ENCODE results near the gene HLA-DMB.
"Not testable (repeated sequence)": the region's sequence is repeated elsewhere in the genome, so short reads cannot be mapped to it uniquely, and the experiment has no call there.

HLA-DMB gene

GRCh38 chr6:32949113-32949512 is 8.3 kb upstream of the HLA-DMB start:
- DNase-seq, result no peak

GRCh38 chr6:32947552-32948465 is 7.0 kb upstream of the HLA-DMB start:
- DNase-seq, result no peak

GRCh38 chr6:32946893-32947292 is 6.1 kb upstream of the HLA-DMB start:
- no peak for DNase-seq

- DNase-seq, result no peak
Measured at GRCh38 chr6:32945953-32946352, 5.1 kb upstream of the HLA-DMB start.

GRCh38 chr6:32945108-32945760 is 4.4 kb upstream of the HLA-DMB start:
- peak; percentile 77 for DNase-seq

GRCh38 chr6:32943864-32944649 is 3.2 kb upstream of the HLA-DMB start:
- peak; percentile 75 for DNase-seq

- not testable (repeated sequence) for DNase-seq
Measured at GRCh38 chr6:32942555-32943123, 1.8 kb upstream of the HLA-DMB start.

- peak; percentile 72 for DNase-seq
Measured at GRCh38 chr6:32941214-32941768, 463 bp upstream of the HLA-DMB start.

GRCh38 chr6:32938494-32938893 is 2.3 kb downstream of the HLA-DMB start:
- DNase-seq, result no peak

GRCh38 chr6:32937230-32937633 is 3.6 kb downstream of the HLA-DMB start:
- no peak for DNase-seq

- no peak for DNase-seq
Measured at GRCh38 chr6:32936239-32937152, 4.3 kb downstream of the HLA-DMB start.

GRCh38 chr6:32935551-32936238 is 5.1 kb downstream of the HLA-DMB start:
- no peak for DNase-seq

GRCh38 chr6:32933661-32934085 is 7.2 kb downstream of the HLA-DMB start:
- DNase-seq, result peak; percentile 91

GRCh38 chr6:32932132-32932868 is 8.5 kb downstream of the HLA-DMB start:
- DNase-seq, result no peak

GRCh38 chr6:32931211-32931610 is 9.6 kb downstream of the HLA-DMB start:
- DNase-seq, result no peak

GRCh38 chr6:32922083-32922482 is 18.7 kb downstream of the HLA-DMB start:
- DNase-seq, result no peak

GRCh38 chr6:32920715-32921114 is 20.1 kb downstream of the HLA-DMB start:
- no peak for DNase-seq

GRCh38 chr6:32912951-32913350 is 27.9 kb downstream of the HLA-DMB start:
- DNase-seq, result no peak

- no peak for DNase-seq
Measured at GRCh38 chr6:32908897-32909296, 31.9 kb downstream of the HLA-DMB start.

GRCh38 chr6:32906539-32906938 is 34.3 kb downstream of the HLA-DMB start:
- no peak for DNase-seq
